H1 (cell line): Measurements from ENCODE around the gene NEK10. TPM values are rescaled to one million over a fixed set of nuclear protein-coding genes. Genes with fewer than 3 reads are reported as not detected.

Experiments
- CTCF ChIA-PET: fragments of 300-600 bp; sonication (Branson Sonifier 250); formaldehyde crosslinking; loops from one replicate; lab custom pipeline; 2021; ENCODE audit not compliant: partially characterized antibody; lab: Charles Lee
- POLR2A ChIA-PET: fragments of 300-600 bp; sonication (Branson Sonifier 250); formaldehyde crosslinking; loops from one replicate; lab custom pipeline; 2021; ENCODE audit warnings: inconsistent platforms; ENCODE audit not compliant: partially characterized antibody; lab: Charles Lee
- DNase-seq, 2 experiments: peaks; one replicate each; pipeline versions ENCODE4 v3.0.0 to v3.0.0-alpha.2; 2010 to 2022; ENCODE audit warnings: low spot score in 2 of 2, low read depth in 1 of 2, mixed read lengths in 1 of 2
- FAIRE-seq: peaks from 2 replicates; lab custom pipeline; 2011; peaks lifted over from hg19 to GRCh38; lab: Jason Lieb, UNC
- H2AFZ ChIP-seq: 2 replicates; pipeline ENCODE4 v1.8.1; 2012; ENCODE audit warnings: low read length, inconsistent platforms
- H2AK5ac ChIP-seq: 2 replicates; pipeline ENCODE4 v1.6.1; 2013; ENCODE audit warnings: low read depth, low read length
- H2BK120ac ChIP-seq: replicated peaks from 2 replicates; pipeline ENCODE3; 2013; ENCODE audit warnings: low read depth, low read length, inconsistent platforms
- H2BK12ac ChIP-seq: 2 replicates; pipeline ENCODE4 v1.6.1; 2013; ENCODE audit warnings: low read depth, low read length
- H2BK15ac ChIP-seq: 2 replicates; pipeline ENCODE4 v1.6.1; 2013; ENCODE audit warnings: low read length
- H2BK20ac ChIP-seq: 2 replicates; pipeline ENCODE4 v1.6.1; 2013; ENCODE audit warnings: low read length
- H2BK5ac ChIP-seq: 2 replicates; pipeline ENCODE4 v1.6.1; 2013; ENCODE audit warnings: low read depth, low read length
- H3K14ac ChIP-seq: 2 replicates; pipeline ENCODE4 v1.6.1; 2013; ENCODE audit warnings: inconsistent platforms; ENCODE audit not compliant: insufficient read length
- H3K18ac ChIP-seq: 2 replicates; pipeline ENCODE4 v1.6.1; 2013; ENCODE audit warnings: low read length; ENCODE audit errors: extremely low read depth
- H3K23ac ChIP-seq: 2 replicates; pipeline ENCODE4 v1.6.1; 2013; ENCODE audit warnings: inconsistent platforms; ENCODE audit not compliant: insufficient read length
- H3K23me2 ChIP-seq: 2 replicates; pipeline ENCODE4 v1.6.1; 2013; ENCODE audit warnings: low read depth, low read length
- H3K27ac ChIP-seq: 2 replicates; pipeline ENCODE4 v1.6.1; 2011; ENCODE audit warnings: low read depth, low read length, inconsistent platforms
- H3K27me3 ChIP-seq, 4 experiments: replicated peaks in 1 of 4; 1 replicate in 1 of 4; 2 replicates in 3 of 4; pipeline versions ENCODE4 v1.6.1 to v1.8.1; 2011 to 2013; ENCODE audit warnings: low read length in 3 of 4, mild to moderate bottlenecking in 3 of 4, inconsistent platforms in 2 of 4, mixed read lengths in 2 of 4, moderate library complexity in 1 of 4; ENCODE audit not compliant: control insufficient read depth in 3 of 4, insufficient read depth in 3 of 4; ENCODE audit errors: extremely low read depth in 1 of 4
- H3K36me3 ChIP-seq, 4 experiments: 2 replicates each; pipeline versions ENCODE4 v1.6.1 to v1.8.1; 2011 to 2013; ENCODE audit warnings: mild to moderate bottlenecking in 4 of 4, low read length in 3 of 4, moderate library complexity in 2 of 4, control low read depth in 1 of 4, inconsistent platforms in 1 of 4; ENCODE audit not compliant: insufficient read depth in 4 of 4, control insufficient read depth in 2 of 4
- H3K4ac ChIP-seq: replicated peaks from 2 replicates; pipeline ENCODE3; 2013; ENCODE audit warnings: low read length, low read depth, mixed read lengths, inconsistent platforms; ENCODE audit not compliant: insufficient read length
- H3K4me1 ChIP-seq, 4 experiments: replicated peaks in 1 of 4; 1 replicate in 1 of 4; 2 replicates in 3 of 4; pipeline versions ENCODE4 v1.6.1 to v1.8.1; 2011 to 2013; ENCODE audit warnings: low read length in 3 of 4, inconsistent platforms in 2 of 4, mixed read lengths in 1 of 4; ENCODE audit not compliant: insufficient read depth in 4 of 4, control insufficient read depth in 3 of 4
- H3K4me2 ChIP-seq, 2 experiments: 2 replicates each; pipeline versions ENCODE4 v1.6.1 to v1.8.1; 2011 to 2013; ENCODE audit warnings: low read depth in 2 of 2, low read length in 2 of 2, control low read depth in 1 of 2, inconsistent platforms in 1 of 2, mild to moderate bottlenecking in 1 of 2; ENCODE audit not compliant: insufficient read depth in 1 of 2
- H3K4me3 ChIP-seq, 4 experiments: fragments of 200-600, 300-600 bp in 1 of 4; sonication (generic), shearing (Covaris generic), sonication (Bioruptor Twin) in 1 of 4; 2 replicates each; pipeline versions ENCODE4 v1.5.1 to v1.8.1; 2011 to 2016; ENCODE audit warnings: low read length in 4 of 4, low read depth in 3 of 4, control low read depth in 2 of 4, inconsistent platforms in 2 of 4, mild to moderate bottlenecking in 2 of 4, mixed read lengths in 1 of 4, moderate library complexity in 1 of 4; ENCODE audit not compliant: insufficient read depth in 2 of 4; ENCODE audit errors: extremely low read depth in 1 of 4
- H3K56ac ChIP-seq: replicated peaks from 2 replicates; pipeline ENCODE3; 2013; ENCODE audit warnings: low read depth, mild to moderate bottlenecking, mixed read lengths, low read length, inconsistent platforms; ENCODE audit not compliant: insufficient read length
- H3K79me1 ChIP-seq: 2 replicates; pipeline ENCODE4 v1.6.1; 2013; ENCODE audit warnings: low read depth, low read length, control low read depth
- H3K79me2 ChIP-seq, 2 experiments: 2 replicates each; pipeline versions ENCODE4 v1.6.1 to v1.8.1; 2012 to 2013; ENCODE audit warnings: low read length in 2 of 2, mild to moderate bottlenecking in 2 of 2, inconsistent platforms in 1 of 2; ENCODE audit not compliant: insufficient read depth in 2 of 2, control insufficient read depth in 1 of 2
- H3K9ac ChIP-seq, 4 experiments: replicated peaks in 1 of 4; 1 replicate in 1 of 4; 2 replicates in 3 of 4; pipeline versions ENCODE4 v1.6.1 to v1.8.1; 2011 to 2013; ENCODE audit warnings: low read depth in 3 of 4, low read length in 3 of 4, control low read depth in 2 of 4, mild to moderate bottlenecking in 2 of 4, moderate library complexity in 2 of 4, inconsistent platforms in 1 of 4; ENCODE audit errors: extremely low read depth in 1 of 4
- H3K9me3 ChIP-seq, 2 experiments: 2 replicates each; pipeline versions ENCODE4 v1.6.1 to v1.8.1; 2012 to 2013; ENCODE audit warnings: mild to moderate bottlenecking in 2 of 2, moderate library complexity in 2 of 2, control low read depth in 1 of 2, inconsistent platforms in 1 of 2, low read depth in 1 of 2, low read length in 1 of 2, mixed read lengths in 1 of 2; ENCODE audit not compliant: insufficient read depth in 2 of 2
- H4K20me1 ChIP-seq, 2 experiments: replicated peaks in 1 of 2; 2 replicates each; pipeline versions ENCODE3 to v1.8.1; 2011 to 2013; ENCODE audit warnings: inconsistent platforms in 2 of 2, low read length in 2 of 2, mild to moderate bottlenecking in 1 of 2; ENCODE audit not compliant: insufficient read depth in 2 of 2, control insufficient read depth in 1 of 2
- H4K5ac ChIP-seq: 2 replicates; pipeline ENCODE4 v1.6.1; 2013; ENCODE audit warnings: low read length, low read depth, mixed read lengths, inconsistent platforms; ENCODE audit not compliant: insufficient read length
- H4K8ac ChIP-seq: 2 replicates; pipeline ENCODE4 v1.8.0; 2013; ENCODE audit warnings: mild to moderate bottlenecking, moderate library complexity, low read length, inconsistent platforms; ENCODE audit not compliant: insufficient read depth; ENCODE audit errors: extremely low read depth
- H4K91ac ChIP-seq: replicated peaks from 2 replicates; pipeline ENCODE3; 2013; ENCODE audit warnings: low read length, mixed read lengths, inconsistent platforms; ENCODE audit not compliant: insufficient read length
- E2F6 ChIP-seq: IDR thresholded peaks from 2 replicates; pipeline ENCODE4 v1.6.1; 2012; ENCODE audit warnings: inconsistent platforms
- FOSL1 ChIP-seq: IDR thresholded peaks from 2 replicates; pipeline ENCODE4 v1.6.1; 2011; ENCODE audit warnings: mild to moderate bottlenecking, low read depth, low read length, moderate library complexity; ENCODE audit not compliant: insufficient read depth
- SRF ChIP-seq: IDR thresholded peaks from 2 replicates; pipeline ENCODE4 v1.6.1; 2011; ENCODE audit warnings: mild to moderate bottlenecking, low read depth, low read length, moderate library complexity
- WGBS, 2 experiments: shearing (Covaris generic) in 1 of 2; methylation state at CpG; one replicate each; pipeline versions ENCODE4 v1.1.6 to v1.1.7; 2013 to 2015; ENCODE audit warnings: low lambda C conversion rate in 2 of 2, mixed read lengths in 2 of 2, inconsistent platforms in 1 of 2, low coverage in 1 of 2, missing lambda C conversion rate in 1 of 2; ENCODE audit not compliant: insufficient replicate concordance in 2 of 2, insufficient coverage in 1 of 2, insufficient read length in 1 of 2; ENCODE audit errors: extremely low coverage in 1 of 2, missing lambda C conversion rate in 1 of 2; 5-methylcytosine and 5-hydroxymethylcytosine counted together
- polyA plus RNA-seq, 7 experiments: library from polyadenylated mRNA; depleted of rRNA in 3 of 7; stranded (reverse) in 5 of 7; unstranded in 2 of 7; fragments of >200 nt in 5 of 7; fragments of 200-250 nt in 2 of 7; gene quantifications; 1 replicate in 5 of 7; 2 replicates in 1 of 7; 4 replicates in 1 of 7; pipeline versions ENCODE4 v1.2.1 to v1.2.3, GENCODE V29; 2011 to 2013; ENCODE audit warnings: missing spikeins in 2 of 7, mixed read lengths in 2 of 7
- total RNA-seq: library from RNA; stranded (reverse); fragmentation: NEBNext Ultra II Directional; extraction: Animal tissue kit (Norgen Biotek cat#: 25700); gene quantifications from 2 replicates; pipeline ENCODE4 v1.2.1, GENCODE V29; 2021

Gene NEK10
- total and polyA plus RNA-seq, 2 of the 8 experiments (the other 6 are each of a cell fraction or from before 2014, with no cell fraction given) = 0.18 to 0.50 TPM

- no peak overlapping the region for H2AFZ ChIP-seq
- no peaks in the 10 kb centered on the region for H3K79me1 ChIP-seq
- FAIRE-seq = no peak
- no peak overlapping the region for H2BK15ac ChIP-seq
- H4K91ac ChIP-seq = no peak overlapping the region
- H2AK5ac ChIP-seq = no peak overlapping the region
- H3K4me2 ChIP-seq = no peak overlapping the region
- H3K14ac ChIP-seq = no peak overlapping the region
- no peak overlapping the region for H3K9ac ChIP-seq
- ChIA-PET POLR2A (no interaction called here), CTCF (no interaction called here)
- H3K36me3 ChIP-seq = no peaks in the 10 kb centered on the region
- no peak overlapping the region for H2BK120ac ChIP-seq
- no peak overlapping the region for H3K27ac ChIP-seq
- no peak overlapping the region for H3K4ac ChIP-seq
- 91% methylated on average over 2 of the region's 2 CpGs; no CpG with 5 or more reads in 1 of the 2 experiments for WGBS, 2 experiments
- H2BK5ac ChIP-seq = no peak overlapping the region
- H2BK20ac ChIP-seq = no peak overlapping the region
- no peak for DNase-seq
- H4K8ac ChIP-seq = no peak overlapping the region
- H3K23ac ChIP-seq = no peak overlapping the region
- H4K5ac ChIP-seq = no peak overlapping the region
- no peak overlapping the region for H3K56ac ChIP-seq
- H3K79me2 ChIP-seq = no peaks in the 10 kb centered on the region
- H3K4me3 ChIP-seq = no peak overlapping the region
- no peak overlapping the region for H3K18ac ChIP-seq
- no peak overlapping the region for H2BK12ac ChIP-seq
- no peaks in the 10 kb centered on the region for H3K27me3 ChIP-seq
- no peaks in the 10 kb centered on the region; the same call in 1 of the 2 replicates for H3K23me2 ChIP-seq
- H3K4me1 ChIP-seq = peaks cover 0 to 2% (median 0%) of the 10 kb centered on the region in 4 experiments; a peak in 1 of 7 replicates
- H4K20me1 ChIP-seq = no peaks in the 10 kb centered on the region
- no peak for TF ChIP-seq SRF
- TF ChIP-seq E2F6 = no peak
- TF ChIP-seq FOSL1 = no peak
- no peaks in the 10 kb centered on the region for H3K9me3 ChIP-seq
Observed at GRCh38 chr3:27127195-27127594, 242.0 kb downstream of the NEK10 start.
